Smooth muscle cell (in vitro differentiated cells): ENCODE measurements around the gene NOD1. TPM values are rescaled to one million over a fixed set of nuclear protein-coding genes. Genes with fewer than 3 reads are reported as not detected.
A peak's percentile ranks its signal among the peaks of the same experiment; 100 is the strongest.

ENCODE experiments used
- DNase-seq: peaks from one replicate; lab custom pipeline; 2025; ENCODE audit not compliant: unreplicated experiment; lab: John Stamatoyannopoulos, UW
- H2AFZ ChIP-seq: fragments of 200-600 bp; sonication (generic); 2 replicates; pipeline ENCODE4 v1.6.0; 2016; ENCODE audit warnings: antibody characterized with exemption, low read depth, mild to moderate bottlenecking
- H3F3A ChIP-seq: fragments of 200-600 bp; sonication (generic); 2 replicates; pipeline ENCODE4 v1.6.0; 2017; ENCODE audit warnings: antibody characterized with exemption, low read depth
- H3K27ac ChIP-seq: fragments of 200-600 bp; sonication (generic); 2 replicates; pipeline ENCODE4 v1.5.1; 2016; ENCODE audit warnings: low read depth, mild to moderate bottlenecking
- H3K27me3 ChIP-seq: fragments of 200-600 bp; sonication (generic); 2 replicates; pipeline ENCODE4 v1.6.1; 2016; ENCODE audit warnings: low read depth, mild to moderate bottlenecking
- H3K36me3 ChIP-seq: fragments of 200-600 bp; sonication (generic); 2 replicates; pipeline ENCODE4 v1.5.1; 2016; ENCODE audit warnings: low read depth
- H3K4me1 ChIP-seq: fragments of 200-600 bp; sonication (generic); 2 replicates; pipeline ENCODE4 v1.5.1; 2016; ENCODE audit warnings: low read depth
- H3K4me2 ChIP-seq: fragments of 200-600 bp; sonication (generic); 2 replicates; pipeline ENCODE4 v1.6.0; 2016; ENCODE audit warnings: mild to moderate bottlenecking
- H3K4me3 ChIP-seq: fragments of 200-600 bp; sonication (generic); 2 replicates; pipeline ENCODE4 v1.5.1; 2016; ENCODE audit warnings: mild to moderate bottlenecking
- H3K79me2 ChIP-seq: fragments of 200-600 bp; sonication (generic); 2 replicates; pipeline ENCODE4 v1.6.0; 2016; ENCODE audit warnings: low read depth, mild to moderate bottlenecking
- H3K9ac ChIP-seq: fragments of 200-600 bp; sonication (generic); 2 replicates; pipeline ENCODE4 v1.6.0; 2016; ENCODE audit warnings: low read depth
- H3K9me3 ChIP-seq: fragments of 200-600 bp; sonication (generic); replicated peaks from 2 replicates; pipeline ENCODE4 v1.5.1; 2016; ENCODE audit warnings: low read depth
- H4K20me1 ChIP-seq: fragments of 200-600 bp; sonication (generic); 2 replicates; pipeline ENCODE4 v1.6.0; 2016; ENCODE audit warnings: low read depth
- CTCF ChIP-seq: fragments of 200-600 bp; sonication (generic); IDR thresholded peaks from 2 replicates; pipeline ENCODE4 v1.5.1; 2017; ENCODE audit warnings: borderline replicate concordance, mild to moderate bottlenecking, antibody characterized with exemption; ENCODE audit not compliant: insufficient read depth, poor library complexity, severe bottlenecking
- WGBS: methylation state at CpG from one replicate; pipeline ENCODE4 v1.1.7; 2016; ENCODE audit warnings: low lambda C conversion rate; 5-methylcytosine and 5-hydroxymethylcytosine counted together
- polyA plus RNA-seq: library from polyadenylated mRNA; unstranded; fragments of >200 nt; fragmentation: Nextera tagmentation; extraction: Ambion mirVana; gene quantifications from 2 replicates; pipeline ENCODE4 v1.2.1, GENCODE V29; 2016
- total RNA-seq: library from RNA; depleted of rRNA; stranded (reverse); fragments of >200 nt; gene quantifications from 2 replicates; pipeline ENCODE4 v1.2.3, GENCODE V29; 2014

Gene NOD1
- total and polyA plus RNA-seq, 2 experiments from 2014 or later, result 8.6 to 10.5 TPM

- no peaks in the 10 kb centered on the region for H3F3A ChIP-seq
These were observed 71.7 kb downstream of the NOD1 start for GRCh38 chr7:30406664-30407425.

GRCh38 chr7:30405179-30405578 lies 73.4 kb downstream of the NOD1 start:
- no peak overlapping the region for H3K27ac ChIP-seq
- H3K4me3 ChIP-seq, result no peak overlapping the region
- no peaks in the 10 kb centered on the region for H3K79me2 ChIP-seq
- no peak overlapping the region for H2AFZ ChIP-seq
- DNase-seq, result no peak
- no peaks in the 10 kb centered on the region for H4K20me1 ChIP-seq
- H3K4me2 ChIP-seq, result no peak overlapping the region
- no peaks in the 10 kb centered on the region for H3K27me3 ChIP-seq
- no peaks in the 10 kb centered on the region for H3K4me1 ChIP-seq
- H3K9me3 ChIP-seq, result no peaks in the 10 kb centered on the region
- no peak overlapping the region for H3K9ac ChIP-seq
- H3K36me3 ChIP-seq, result no peaks in the 10 kb centered on the region
- H3F3A ChIP-seq, result no peaks in the 10 kb centered on the region
- WGBS, result 90% methylated on average over 2 of the region's 2 CpGs
- no peak for TF ChIP-seq CTCF

More at GRCh38 chr7:30406664-30407425, 71.7 kb downstream of the NOD1 start:
- TF ChIP-seq CTCF, result no peak
- no peak overlapping the region for H3K4me3 ChIP-seq
- no peak overlapping the region for H2AFZ ChIP-seq
- 88% methylated on average over 13 of the region's 13 CpGs for WGBS
- no peak overlapping the region for H3K4me2 ChIP-seq
- H3K9me3 ChIP-seq, result no peaks in the 10 kb centered on the region
- H3K9ac ChIP-seq, result no peak overlapping the region
- DNase-seq, result no peak
- H3K4me1 ChIP-seq, result no peaks in the 10 kb centered on the region
- H4K20me1 ChIP-seq, result no peaks in the 10 kb centered on the region
- peak overlapping the region; percentile 62 for H3K27ac ChIP-seq
- peaks cover 4% of the 10 kb centered on the region for H3K27me3 ChIP-seq
- no peaks in the 10 kb centered on the region for H3K79me2 ChIP-seq
- H3K36me3 ChIP-seq, result no peaks in the 10 kb centered on the region

GRCh38 chr7:30403477-30403876 lies 75.1 kb downstream of the NOD1 start:
- TF ChIP-seq CTCF, result no peak
- Histone ChIP-seq H3K79me2 (no peaks in the 10 kb centered on the region), H4K20me1 (no peaks in the 10 kb centered on the region), H3K4me3 (no peak overlapping the region), H3K9me3 (no peaks in the 10 kb centered on the region), H2AFZ (no peak overlapping the region), H3K36me3 (no peaks in the 10 kb centered on the region), H3K4me2 (no peak overlapping the region), H3F3A (no peaks in the 10 kb centered on the region), H3K4me1 (no peaks in the 10 kb centered on the region), H3K27ac (no peak overlapping the region), H3K27me3 (no peaks in the 10 kb centered on the region), H3K9ac (no peak overlapping the region)
- no peak for DNase-seq
- 87% methylated on average over 3 of the region's 3 CpGs for WGBS

- Histone ChIP-seq H3F3A (no peaks in the 10 kb centered on the region), H4K20me1 (no peaks in the 10 kb centered on the region), H3K9me3 (no peaks in the 10 kb centered on the region), H3K27ac (no peak overlapping the region), H3K4me1 (no peaks in the 10 kb centered on the region), H3K36me3 (no peaks in the 10 kb centered on the region), H2AFZ (no peak overlapping the region), H3K79me2 (no peaks in the 10 kb centered on the region), H3K4me2 (no peak overlapping the region), H3K9ac (no peak overlapping the region), H3K4me3 (no peak overlapping the region), H3K27me3 (no peaks in the 10 kb centered on the region)
- WGBS, result 85% methylated on average over 7 of the region's 7 CpGs
- no peak for TF ChIP-seq CTCF
- DNase-seq, result no peak
These were observed 82.2 kb downstream of the NOD1 start for GRCh38 chr7:30396389-30396788.
